Esophagus (tissue), 2 donors: Measurements from ENCODE around the gene C1orf174. TPM values are rescaled to one million over a fixed set of nuclear protein-coding genes. Genes with fewer than 3 reads are reported as not detected.

Experiments used
- H3K27ac ChIP-seq, 2 donors: one replicate each; pipeline ENCODE4 v1.5.1; 2013; ENCODE audit warnings: low read depth in 2 of 2, mild to moderate bottlenecking in 2 of 2, inconsistent platforms in 1 of 2, low read length in 1 of 2, moderate library complexity in 1 of 2
- H3K27me3 ChIP-seq, 2 donors: one replicate each; pipeline ENCODE4 v1.6.1; 2013; ENCODE audit warnings: low read length in 2 of 2, control low read depth in 1 of 2, mild to moderate bottlenecking in 1 of 2; ENCODE audit not compliant: insufficient read depth in 2 of 2, control insufficient read depth in 1 of 2
- H3K36me3 ChIP-seq, 2 donors: one replicate each; pipeline ENCODE4 v1.6.1; 2013; ENCODE audit warnings: low read length in 1 of 2; ENCODE audit not compliant: control insufficient read depth in 2 of 2, insufficient read depth in 2 of 2
- H3K4me1 ChIP-seq, 2 donors: one replicate each; pipeline ENCODE4 v1.6.1; 2013; ENCODE audit warnings: low read length in 1 of 2; ENCODE audit not compliant: control insufficient read depth in 2 of 2, insufficient read depth in 2 of 2
- H3K4me3 ChIP-seq, 2 donors: one replicate each; pipeline ENCODE4 v1.5.1; 2013; ENCODE audit warnings: low read length in 2 of 2, mild to moderate bottlenecking in 2 of 2, low read depth in 1 of 2, moderate library complexity in 1 of 2
- H3K9me3 ChIP-seq, 2 donors: one replicate each; pipeline ENCODE4 v1.6.1; 2013; ENCODE audit warnings: mild to moderate bottlenecking in 2 of 2, low read depth in 1 of 2, low read length in 1 of 2, moderate library complexity in 1 of 2; ENCODE audit not compliant: control insufficient read depth in 2 of 2, insufficient read depth in 1 of 2
- WGBS, 2 donors: extraction: QIAGEN DNeasy Blood & Tissue Kit; methylation state at CpG; one replicate each; pipeline ENCODE4 v1.1.7; 2013; 5-methylcytosine and 5-hydroxymethylcytosine counted together
- polyA plus RNA-seq, 2 donors: library from polyadenylated mRNA; stranded (reverse); fragments of 200-250 nt; gene quantifications; one replicate each; pipeline ENCODE4 v1.2.3, GENCODE V29; 2013
- donor health status: healthy with polysubstance abuse.
- donor health status: Bipolar disorder and iron deficiency.

Gene C1orf174
- 10 to 100 TPM; 10.7 to 11.6 TPM for polyA plus RNA-seq

DNA sequence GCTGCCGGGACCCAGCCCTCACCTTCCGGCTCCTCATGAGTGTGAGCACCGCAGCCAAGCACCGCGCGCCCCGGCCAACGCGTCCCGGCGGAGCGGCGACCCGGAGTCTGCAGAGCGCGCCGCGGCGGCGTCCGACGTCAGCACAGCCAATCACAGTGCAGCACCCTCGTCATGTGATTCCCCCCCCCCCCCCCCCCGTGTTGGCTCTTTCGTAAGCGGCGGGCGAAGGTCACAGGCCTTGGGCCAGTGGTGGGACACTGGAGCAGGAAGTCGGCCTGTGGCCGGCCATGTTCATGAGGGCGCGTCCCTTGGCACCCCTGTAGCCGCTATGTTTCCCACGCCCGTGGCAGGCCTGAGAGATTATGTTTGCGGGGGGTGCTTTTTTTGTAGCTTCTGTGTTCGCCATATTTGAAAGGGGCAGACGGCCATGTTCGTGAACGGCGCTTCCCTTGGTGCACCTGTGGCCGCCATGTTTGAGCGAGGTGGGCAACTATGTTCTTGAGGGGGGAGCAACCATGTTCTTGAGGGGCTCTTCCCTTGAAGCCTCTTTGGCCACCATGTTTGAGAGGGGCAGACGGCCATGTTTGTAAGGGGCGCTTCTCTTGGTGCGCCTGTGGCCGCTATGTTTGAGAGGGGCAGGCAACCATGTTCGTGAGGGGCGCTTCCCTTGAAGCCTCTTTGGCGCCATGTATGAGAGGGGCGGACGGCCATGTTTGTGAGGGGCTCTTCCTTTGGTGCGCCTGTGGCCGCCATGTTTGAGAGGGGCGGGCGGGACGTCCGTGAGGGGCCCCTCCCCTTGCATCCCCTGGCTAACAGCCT, at the start of gene C1orf174:
TSS of gene C1orf174 (minus strand) at position 123 of the 819 bp plus-strand sequence. CDS start at position 37, 86 bp downstream.
- Histone ChIP-seq H3K4me1 (peaks cover 0 to 5% of the 10 kb centered on the region in 2 donors), H3K27ac (peak within 1 kb of the TSS; percentile 96 to 98), H3K27me3 (no peaks in the 10 kb centered on the region), H3K4me3 (peak within 1 kb of the TSS; percentile 81 to 85), H3K36me3 (peaks cover 0 to 4% of the 10 kb centered on the region in 2 donors), H3K9me3 (no peaks in the 10 kb centered on the region)
- 0% methylated on average over 42 to 58 of the region's 58 CpGs for WGBS, 2 donors

GRCh38 chr1:3948344-3948743, 48.3 kb upstream of the C1orf174 start:
- Histone ChIP-seq H3K4me1 (no peaks in the 10 kb centered on the region), H3K36me3 (no peaks in the 10 kb centered on the region), H3K27me3 (no peaks in the 10 kb centered on the region), H3K4me3 (no peak overlapping the region), H3K9me3 (no peaks in the 10 kb centered on the region), H3K27ac (no peak overlapping the region)
- 61 to 63% methylated on average over 9 of the region's 9 CpGs for WGBS, 2 donors

- H3K27ac ChIP-seq = no peak overlapping the region
- H3K9me3 ChIP-seq = no peaks in the 10 kb centered on the region
- no peaks in the 10 kb centered on the region for H3K27me3 ChIP-seq
- H3K4me1 ChIP-seq = peaks cover 0 to 4% of the 10 kb centered on the region in 2 donors
- 85 to 87% methylated on average over 22 of the region's 22 CpGs for WGBS, 2 donors
- H3K36me3 ChIP-seq = no peaks in the 10 kb centered on the region
- H3K4me3 ChIP-seq = no peak overlapping the region
These were observed 46.1 kb upstream of the C1orf174 start for GRCh38 chr1:3945916-3946840.

- 76 to 78% methylated on average over 12 of the region's 12 CpGs for WGBS, 2 donors
- no peaks in the 10 kb centered on the region for H3K27me3 ChIP-seq
These were observed 45.1 kb upstream of the C1orf174 start for GRCh38 chr1:3945222-3945621.

GRCh38 chr1:3944578-3945125, 44.6 kb upstream of the C1orf174 start:
- H3K36me3 ChIP-seq = no peaks in the 10 kb centered on the region
- peaks cover 0 to under 1% of the 10 kb centered on the region in 2 donors for H3K9me3 ChIP-seq
- no peak overlapping the region for H3K27ac ChIP-seq
- WGBS, 2 donors = 49 to 56% methylated on average over 13 of the region's 13 CpGs
- no peak overlapping the region for H3K4me3 ChIP-seq
- H3K27me3 ChIP-seq = no peaks in the 10 kb centered on the region
- peaks cover 0 to 4% of the 10 kb centered on the region in 2 donors for H3K4me1 ChIP-seq

More at GRCh38 chr1:3945222-3945621, 45.1 kb upstream of the C1orf174 start:
- H3K4me3 ChIP-seq = no peak overlapping the region
- H3K4me1 ChIP-seq = peaks cover 0 to 4% of the 10 kb centered on the region in 2 donors
- no peak overlapping the region for H3K27ac ChIP-seq
- H3K9me3 ChIP-seq = no peaks in the 10 kb centered on the region
- no peaks in the 10 kb centered on the region for H3K36me3 ChIP-seq

DNA sequence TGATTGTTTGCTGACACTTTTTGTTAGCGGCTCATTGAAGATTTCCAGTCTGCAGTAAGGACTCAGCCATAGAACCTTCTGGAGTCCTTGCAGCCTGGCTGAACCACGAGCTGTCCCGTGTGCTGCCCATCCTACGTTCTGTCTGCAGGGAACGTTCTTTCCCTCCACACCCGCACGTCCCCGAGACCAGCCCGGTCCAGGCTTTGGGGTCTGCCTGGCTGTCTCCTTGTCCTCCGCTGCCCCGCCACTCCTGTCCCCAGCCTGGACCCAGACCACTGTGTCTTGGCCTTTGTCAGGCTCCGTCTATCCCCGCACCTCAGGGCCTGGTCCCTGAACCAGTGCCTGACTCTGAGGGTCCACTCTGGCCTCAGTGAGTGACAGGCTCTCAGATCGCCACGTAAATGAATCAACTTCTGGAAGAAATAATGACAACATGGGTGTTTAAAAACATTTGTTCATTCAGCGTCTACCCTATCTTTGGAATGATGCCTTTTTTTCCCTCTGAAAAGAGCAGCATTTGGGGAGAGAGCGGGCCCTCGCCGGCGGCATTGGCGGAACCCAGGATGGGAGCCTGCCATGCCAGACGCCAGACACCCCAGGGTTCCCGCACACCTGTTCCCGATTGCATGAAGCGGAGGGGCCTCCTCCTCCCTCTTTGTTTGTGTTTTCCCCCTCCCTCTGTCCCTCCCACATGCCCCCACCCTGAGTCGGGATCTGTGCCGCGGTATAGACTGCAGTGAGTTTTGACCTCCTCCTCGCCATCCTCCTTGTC, 43.9 kb upstream of the C1orf174 start:
- Histone ChIP-seq H3K4me1 (peaks cover 0 to 4% of the 10 kb centered on the region in 2 donors), H3K27me3 (no peaks in the 10 kb centered on the region), H3K36me3 (no peaks in the 10 kb centered on the region), H3K27ac (no peak overlapping the region), H3K4me3 (no peak overlapping the region), H3K9me3 (peaks cover 0 to 6% of the 10 kb centered on the region in 2 donors)
- 62 to 74% methylated on average over 29 of the region's 29 CpGs for WGBS, 2 donors

GRCh38 chr1:3943123-3943431, 43.0 kb upstream of the C1orf174 start:
- peaks cover 0 to 4% of the 10 kb centered on the region in 2 donors for H3K4me1 ChIP-seq
- 42 to 57% methylated on average over 11 of the region's 11 CpGs for WGBS, 2 donors
- no peaks in the 10 kb centered on the region for H3K36me3 ChIP-seq
- H3K27ac ChIP-seq = no peak overlapping the region
- H3K9me3 ChIP-seq = peaks cover 0 to 9% of the 10 kb centered on the region in 2 donors
- H3K4me3 ChIP-seq = no peak overlapping the region
- no peaks in the 10 kb centered on the region for H3K27me3 ChIP-seq

DNA sequence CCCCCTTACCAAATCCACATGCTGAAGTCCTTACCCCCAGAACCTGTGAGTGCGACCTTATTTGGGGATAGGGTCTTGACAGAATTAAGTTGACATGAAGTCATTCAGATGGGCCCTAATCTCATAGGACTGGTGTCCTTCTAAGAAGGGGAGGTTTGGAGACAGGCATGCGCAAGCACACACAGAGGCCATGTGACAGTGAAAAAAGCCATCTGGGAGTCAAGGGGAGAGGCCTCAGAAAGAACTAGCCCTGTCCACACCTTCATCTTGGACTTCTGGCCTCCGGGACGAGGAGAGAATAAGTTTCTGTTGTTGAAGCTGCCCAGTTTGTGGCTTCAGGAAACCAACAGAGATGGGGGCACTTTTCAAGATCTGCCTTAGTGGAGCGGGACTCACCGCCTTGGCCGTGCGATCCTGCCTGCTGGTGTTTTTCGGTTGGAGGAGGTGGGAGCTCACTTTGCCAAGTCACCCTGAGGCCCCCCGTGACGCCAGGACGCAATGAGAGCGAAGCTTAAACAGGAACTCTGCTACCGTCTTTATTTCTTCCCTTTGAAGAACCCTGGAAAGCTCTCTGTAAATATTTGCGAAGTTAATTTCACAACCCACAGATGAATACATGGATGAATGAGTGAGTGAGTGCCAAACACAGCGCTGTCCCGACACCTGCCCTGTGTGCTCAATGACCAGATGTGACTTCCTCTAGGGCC, 42.5 kb upstream of the C1orf174 start:
- Histone ChIP-seq H3K36me3 (no peaks in the 10 kb centered on the region), H3K4me3 (no peak overlapping the region), H3K9me3 (peaks cover 0 to 10% of the 10 kb centered on the region in 2 donors), H3K27ac (no peak overlapping the region), H3K4me1 (peaks cover 0 to 4% of the 10 kb centered on the region in 2 donors), H3K27me3 (no peaks in the 10 kb centered on the region)
- 41 to 48% methylated on average over 17 of the region's 17 CpGs for WGBS, 2 donors
